Urinary bladder (tissue), 4 donors: Measurements from ENCODE around the gene IL22RA2. TPM values are rescaled to one million over a fixed set of nuclear protein-coding genes. Genes with fewer than 3 reads are reported as not detected.

ENCODE experiments used
- DNase-seq: peaks from one replicate; pipeline ENCODE4 v3.0.0-alpha.2; 2015; ENCODE audit errors: extremely low spot score
- H3K27ac ChIP-seq: one replicate; pipeline ENCODE4 v1.5.1; 2013; ENCODE audit warnings: low read depth, mild to moderate bottlenecking, moderate library complexity
- H3K36me3 ChIP-seq: one replicate; pipeline ENCODE4 v1.6.1; 2013; ENCODE audit warnings: mild to moderate bottlenecking, moderate library complexity; ENCODE audit not compliant: insufficient read depth
- H3K4me1 ChIP-seq: one replicate; pipeline ENCODE4 v1.6.1; 2013; ENCODE audit warnings: mild to moderate bottlenecking, moderate library complexity; ENCODE audit not compliant: insufficient read depth
- H3K4me3 ChIP-seq: one replicate; pipeline ENCODE4 v1.5.1; 2013; ENCODE audit warnings: low read depth, low read length
- WGBS: extraction: QIAGEN DNeasy Blood & Tissue Kit; methylation state at CpG from one replicate; pipeline ENCODE4 v1.1.7; 2013; 5-methylcytosine and 5-hydroxymethylcytosine counted together
- polyA plus RNA-seq: library from polyadenylated mRNA; stranded (reverse); fragments of 200-250 nt; gene quantifications from one replicate; pipeline ENCODE4 v1.2.3, GENCODE V29; 2013
- total RNA-seq: library from RNA; depleted of rRNA; stranded (reverse); fragments of >200 nt; gene quantifications from one replicate; pipeline ENCODE4 v1.2.3, GENCODE V29; 2014
- donor health status: healthy with polysubstance abuse.
- donor health status: healthy.

The IL22RA2 gene
- total and polyA plus RNA-seq, 2 donors: not detected

DNA sequence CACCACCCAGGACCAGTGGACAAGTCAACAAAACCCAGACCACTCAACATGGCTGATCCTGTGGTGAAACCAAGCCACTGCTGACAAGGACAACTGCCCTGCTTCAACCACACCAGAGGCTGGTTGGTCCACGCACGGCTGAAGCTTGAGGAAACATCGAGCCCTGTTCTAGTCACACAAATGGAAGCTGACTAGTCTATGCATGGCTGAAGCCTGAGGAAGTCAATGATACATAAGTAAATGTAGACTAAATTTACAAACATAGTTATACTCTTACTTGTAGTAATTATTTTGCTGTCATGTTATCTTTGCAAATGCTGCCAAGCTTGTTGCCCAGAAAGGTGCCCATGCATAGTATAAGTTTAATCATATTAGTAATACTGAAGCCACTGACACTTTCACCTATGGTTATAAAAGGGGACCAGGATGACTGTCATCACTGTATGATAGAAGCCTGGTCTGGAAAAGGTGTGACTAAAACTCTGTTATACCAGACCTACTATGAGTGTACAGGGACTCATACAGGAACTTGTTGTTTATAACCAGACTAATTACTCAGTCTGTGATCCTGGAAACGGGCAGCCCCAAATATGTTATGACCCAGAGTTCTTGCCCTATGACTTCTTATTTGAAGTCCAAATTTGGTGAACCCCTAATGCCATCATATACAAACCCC lies 5.6 kb downstream of the IL22RA2 start:
- no peak overlapping the region for H3K27ac ChIP-seq
- H3K4me3 ChIP-seq: no peak overlapping the region
- DNase-seq: no peak
- H3K36me3 ChIP-seq: no peaks in the 10 kb centered on the region
- 90% methylated on average over 4 of the region's 4 CpGs for WGBS
- H3K4me1 ChIP-seq: no peaks in the 10 kb centered on the region

GRCh38 chr6:137166247-137167098 lies 7.0 kb downstream of the IL22RA2 start:
- Histone ChIP-seq H3K36me3 (no peaks in the 10 kb centered on the region), H3K4me1 (no peaks in the 10 kb centered on the region)
- 83% methylated on average over 8 of the region's 8 CpGs for WGBS

DNA sequence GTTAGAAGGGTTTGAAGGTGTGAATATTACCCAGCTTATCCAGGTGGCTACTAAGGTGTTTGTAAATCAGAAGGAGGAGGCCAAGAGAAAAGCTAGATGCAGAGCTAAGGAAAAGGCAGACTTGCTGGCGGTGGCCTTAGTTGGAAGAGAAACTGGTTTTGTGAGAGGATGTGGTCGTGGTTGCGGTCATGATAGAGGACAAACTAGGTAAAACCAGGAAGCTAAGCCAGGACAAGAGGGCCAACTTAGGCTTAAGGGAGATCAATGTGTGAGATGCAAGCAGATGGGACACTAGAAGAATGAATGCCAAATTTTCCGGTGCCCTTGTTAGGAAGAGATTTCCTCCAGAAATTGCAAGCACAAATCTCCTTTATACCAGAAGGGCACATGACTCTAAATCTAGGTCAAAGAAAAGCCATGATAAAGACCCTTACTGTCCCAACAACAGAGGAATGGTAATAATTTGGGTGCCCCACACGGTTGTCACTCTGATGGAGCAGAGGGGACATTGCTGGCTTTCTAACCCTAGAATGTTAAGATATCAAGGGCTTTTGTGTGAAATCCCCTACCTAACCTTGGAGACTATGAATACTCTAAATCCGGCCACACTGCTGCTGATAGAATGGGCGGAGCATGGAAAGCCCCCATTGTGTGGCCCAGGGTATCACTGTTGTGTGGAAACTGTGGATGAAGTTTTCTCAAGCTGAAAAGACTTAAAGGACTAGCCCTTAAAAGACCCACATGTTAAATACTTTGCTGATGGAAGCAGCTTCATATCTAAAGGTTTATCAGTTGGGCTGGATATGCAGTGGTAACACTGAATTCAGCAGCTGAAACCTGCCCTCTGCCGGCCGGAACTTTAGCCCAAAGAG lies 7.8 kb downstream of the IL22RA2 start:
- Histone ChIP-seq H3K4me3 (no peak overlapping the region), H3K4me1 (no peaks in the 10 kb centered on the region), H3K27ac (no peak overlapping the region), H3K36me3 (no peaks in the 10 kb centered on the region)
- no peak for DNase-seq
- WGBS: 85% methylated on average over 9 of the region's 9 CpGs

More at GRCh38 chr6:137166247-137167098, 7.0 kb downstream of the IL22RA2 start:
- H3K27ac ChIP-seq: no peak overlapping the region
- no peak for DNase-seq
- H3K4me3 ChIP-seq: no peak overlapping the region

GRCh38 chr6:137163732-137164318 lies 9.6 kb downstream of the IL22RA2 start:
- H3K36me3 ChIP-seq: no peaks in the 10 kb centered on the region
- no peak for DNase-seq
- H3K4me1 ChIP-seq: no peaks in the 10 kb centered on the region
- WGBS: 94% methylated on average over 12 of the region's 12 CpGs
- no peak overlapping the region for H3K27ac ChIP-seq
- H3K4me3 ChIP-seq: no peak overlapping the region

- 62% methylated on average over 3 of the region's 3 CpGs for WGBS
- H3K27ac ChIP-seq: no peak overlapping the region
Observed at GRCh38 chr6:137162692-137163306, 10.6 kb downstream of the IL22RA2 start.

GRCh38 chr6:137161949-137162348 lies 11.5 kb downstream of the IL22RA2 start:
- WGBS: 69% methylated on average over 5 of the region's 5 CpGs
- Histone ChIP-seq H3K4me3 (no peak overlapping the region), H3K4me1 (no peaks in the 10 kb centered on the region), H3K27ac (no peak overlapping the region), H3K36me3 (no peaks in the 10 kb centered on the region)
- DNase-seq: no peak

More at GRCh38 chr6:137162692-137163306, 10.6 kb downstream of the IL22RA2 start:
- Histone ChIP-seq H3K4me3 (no peak overlapping the region), H3K4me1 (no peaks in the 10 kb centered on the region), H3K36me3 (no peaks in the 10 kb centered on the region)
- DNase-seq: no peak

GRCh38 chr6:137160763-137161162 lies 12.7 kb downstream of the IL22RA2 start:
- Histone ChIP-seq H3K27ac (no peak overlapping the region), H3K36me3 (no peaks in the 10 kb centered on the region), H3K4me3 (no peak overlapping the region), H3K4me1 (no peaks in the 10 kb centered on the region)
- 64% methylated on average over 3 of the region's 3 CpGs for WGBS
- DNase-seq: no peak

GRCh38 chr6:137159912-137160311 lies 13.5 kb downstream of the IL22RA2 start:
- Histone ChIP-seq H3K4me3 (no peak overlapping the region), H3K4me1 (no peaks in the 10 kb centered on the region), H3K36me3 (no peaks in the 10 kb centered on the region), H3K27ac (no peak overlapping the region)
- no peak for DNase-seq

- WGBS: 36% methylated on average over 4 of the region's 4 CpGs
- DNase-seq: peak; percentile 31
- Histone ChIP-seq H3K4me3 (no peak overlapping the region), H3K27ac (no peak overlapping the region), H3K36me3 (no peaks in the 10 kb centered on the region), H3K4me1 (no peaks in the 10 kb centered on the region)
Observed at GRCh38 chr6:137157601-137158000, 15.8 kb downstream of the IL22RA2 start.

- Histone ChIP-seq H3K36me3 (no peaks in the 10 kb centered on the region), H3K27ac (no peak overlapping the region)
- WGBS: 84% methylated on average over 1 of the region's 1 CpG
Observed at GRCh38 chr6:137156650-137157049, 16.8 kb downstream of the IL22RA2 start.

DNA sequence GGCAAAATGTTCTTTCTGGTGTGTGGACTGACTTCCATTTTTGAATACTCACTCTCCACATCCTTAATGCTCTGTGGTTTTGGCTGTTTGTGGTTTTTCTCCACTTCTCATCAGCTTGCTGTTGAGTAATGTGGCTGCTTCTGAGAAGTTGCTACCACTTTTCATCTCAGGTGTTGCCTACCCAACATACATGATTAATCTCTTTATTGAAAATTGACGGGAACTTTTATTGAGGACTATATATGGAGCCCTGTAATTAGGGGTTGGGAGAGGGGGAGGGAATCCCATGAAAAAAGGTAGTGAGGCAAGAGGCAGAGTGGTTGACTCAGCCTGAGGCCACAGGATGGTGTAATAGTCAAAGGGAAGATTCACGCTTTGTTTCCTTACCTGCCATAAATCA lies 17.6 kb downstream of the IL22RA2 start:
- H3K36me3 ChIP-seq: no peaks in the 10 kb centered on the region
- H3K4me3 ChIP-seq: no peak overlapping the region
- DNase-seq: no peak
- WGBS: 77% methylated on average over 2 of the region's 2 CpGs
- H3K4me1 ChIP-seq: no peaks in the 10 kb centered on the region
- no peak overlapping the region for H3K27ac ChIP-seq

More at GRCh38 chr6:137156650-137157049, 16.8 kb downstream of the IL22RA2 start:
- H3K4me1 ChIP-seq: no peaks in the 10 kb centered on the region
- no peak for DNase-seq
- H3K4me3 ChIP-seq: no peak overlapping the region

DNA sequence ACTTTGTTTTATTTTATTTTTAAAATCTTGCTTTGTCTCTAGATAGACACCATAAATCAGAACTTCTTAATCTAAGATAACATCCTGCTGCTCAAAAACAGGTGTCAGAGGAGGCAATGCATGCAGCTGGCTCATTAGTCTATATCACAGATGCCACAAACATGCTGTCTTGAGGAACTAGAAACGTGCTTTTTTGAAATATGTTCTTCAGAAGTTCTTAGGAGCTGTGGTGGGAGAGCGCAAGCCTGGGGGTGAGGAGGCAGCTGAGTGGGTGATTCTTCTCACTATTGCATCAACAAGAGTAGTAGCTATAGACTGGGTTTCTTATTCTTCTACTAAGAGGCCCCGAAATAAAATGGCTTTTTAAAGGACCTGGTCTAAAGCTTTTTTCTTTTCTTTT lies 23.4 kb downstream of the IL22RA2 start:
- H3K4me3 ChIP-seq: no peak overlapping the region
- no peak overlapping the region for H3K27ac ChIP-seq
- H3K36me3 ChIP-seq: no peaks in the 10 kb centered on the region
- no peaks in the 10 kb centered on the region for H3K4me1 ChIP-seq
- DNase-seq: no peak
- WGBS: 74% methylated on average over 3 of the region's 3 CpGs

DNA sequence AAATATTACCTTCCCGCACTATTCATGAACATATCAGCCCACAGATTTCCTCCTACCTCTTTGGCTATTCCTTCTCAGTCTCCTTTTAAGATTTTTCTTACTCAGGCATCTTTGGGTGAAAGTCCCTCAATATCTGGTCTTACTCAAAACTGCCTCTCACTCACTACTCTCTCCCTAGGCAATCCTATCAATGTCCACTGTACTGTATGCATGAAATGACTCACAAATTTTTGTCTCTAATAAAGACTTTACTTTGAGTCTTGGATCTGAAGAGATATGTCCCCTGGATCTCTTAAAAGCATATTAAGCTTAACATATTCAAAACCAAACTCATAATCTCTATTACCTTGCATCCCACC lies 24.4 kb downstream of the IL22RA2 start:
- WGBS: 94% methylated on average over 1 of the region's 1 CpG
- Histone ChIP-seq H3K27ac (no peak overlapping the region), H3K4me3 (no peak overlapping the region), H3K4me1 (no peaks in the 10 kb centered on the region), H3K36me3 (no peaks in the 10 kb centered on the region)
- no peak for DNase-seq
